ENCODE measurements around the gene PPM1D. TPM values are rescaled to one million over a fixed set of nuclear protein-coding genes. Genes with fewer than 3 reads are reported as not detected.

Gene PPM1D
- total and polyA plus RNA-seq, 12 donors = 3.1 to 10.6 (median 7.5) TPM

- ATAC-seq = no peak
- H3K4me1 ChIP-seq = peaks cover 0 to 27% (median 10%) of the 10 kb centered on the region in 9 donors
- no peak overlapping the region for H3K27ac ChIP-seq
- no peak for TF ChIP-seq CTCF (IDR thresholded peaks at IDR 0.05)
- H3K36me3 ChIP-seq = peaks cover 0 to 49% (median 22%) of the 10 kb centered on the region in 9 donors
- DNase-seq = no peak
- WGBS, 2 donors = 91 to 94% methylated on average over 1 of the region's 1 CpG
- H3K9me3 ChIP-seq = no peaks in the 10 kb centered on the region
- intact Hi-C loops (cut with DNase I) = loop anchor here in 1 of 10 donors (10.0 kb wide), 1 partner anchor 183 kb away; no protein-coding TSS in a partner anchor
- no peaks in the 10 kb centered on the region for H3K27me3 ChIP-seq
- no peak overlapping the region for H3K4me3 ChIP-seq
Observed at GRCh38 chr17:60647705-60648104, 47.7 kb downstream of the PPM1D start.

GRCh38 chr17:60652454-60653247 is 52.7 kb downstream of the PPM1D start:
- Histone ChIP-seq H3K9me3 (no peaks in the 10 kb centered on the region), H3K27me3 (no peaks in the 10 kb centered on the region), H3K27ac (no peak overlapping the region), H3K4me1 (peaks cover 0 to 11% (median 0%) of the 10 kb centered on the region in 9 donors), H3K4me3 (no peak overlapping the region), H3K36me3 (peaks cover 0 to 77% (median 22%) of the 10 kb centered on the region in 9 donors)
- ATAC-seq = no peak
- intact Hi-C loops (cut with DNase I) = no loop called here
- 81 to 96% methylated on average over 2 of the region's 2 CpGs for WGBS, 2 donors
- DNase-seq = no peak
- no peak for TF ChIP-seq CTCF (IDR thresholded peaks at IDR 0.05)

- intact Hi-C loops (cut with DNase I) = no loop called here
- no peak for TF ChIP-seq CTCF (IDR thresholded peaks at IDR 0.05)
- no peak for DNase-seq
- WGBS, 2 donors = 95 to 98% methylated on average over 1 of the region's 1 CpG
- H3K9me3 ChIP-seq = no peaks in the 10 kb centered on the region
- no peaks in the 10 kb centered on the region for H3K27me3 ChIP-seq
- ATAC-seq = no peak
- H3K27ac ChIP-seq = no peak overlapping the region
- H3K4me3 ChIP-seq = no peak overlapping the region
- peaks cover 0 to 11% (median 0%) of the 10 kb centered on the region in 9 donors for H3K4me1 ChIP-seq
- H3K36me3 ChIP-seq = peaks cover 0 to 77% (median 12%) of the 10 kb centered on the region in 9 donors
Observed at GRCh38 chr17:60653569-60653968, 53.6 kb downstream of the PPM1D start.

GRCh38 chr17:60656499-60656898 is 56.5 kb downstream of the PPM1D start:
- DNase-seq (no peak), ATAC-seq (no peak)
- Histone ChIP-seq H3K4me3 (no peak overlapping the region), H3K27me3 (no peaks in the 10 kb centered on the region), H3K4me1 (peaks cover 0 to 11% (median 0%) of the 10 kb centered on the region in 9 donors), H3K36me3 (peaks cover 0 to 59% (median 6%) of the 10 kb centered on the region in 9 donors), H3K27ac (no peak overlapping the region), H3K9me3 (no peaks in the 10 kb centered on the region)
- 94 to 95% methylated on average over 5 of the region's 5 CpGs for WGBS, 2 donors
- TF ChIP-seq CTCF (IDR thresholded peaks at IDR 0.05) = no peak
- intact Hi-C loops (cut with DNase I) = no loop called here
